ENCODE data around the gene FGF14.

GRCh38 chr13:102327119-102327617, 74.7 kb downstream of the FGF14 start:
- no peak for TF ChIP-seq CTCF (IDR thresholded peaks at IDR 0.05; ENCODE audit: insufficient read depth, low read length, poor library complexity, severe bottlenecking)
- TF ChIP-seq EZH2phosphoT487 (conservative IDR thresholded peaks at IDR 0.05; ENCODE audit: low read length) = no peak
